NCI-H2029 (cell line): ENCODE results near the gene VWF.
"Not testable (repeated sequence)": the region's sequence is repeated elsewhere in the genome, so short reads cannot be mapped to it uniquely, and the experiment has no call there.

ENCODE experiments used
- DNase-seq: peaks from one replicate; lab custom pipeline; 2025; lab: John Stamatoyannopoulos, UW

The VWF gene

DNA sequence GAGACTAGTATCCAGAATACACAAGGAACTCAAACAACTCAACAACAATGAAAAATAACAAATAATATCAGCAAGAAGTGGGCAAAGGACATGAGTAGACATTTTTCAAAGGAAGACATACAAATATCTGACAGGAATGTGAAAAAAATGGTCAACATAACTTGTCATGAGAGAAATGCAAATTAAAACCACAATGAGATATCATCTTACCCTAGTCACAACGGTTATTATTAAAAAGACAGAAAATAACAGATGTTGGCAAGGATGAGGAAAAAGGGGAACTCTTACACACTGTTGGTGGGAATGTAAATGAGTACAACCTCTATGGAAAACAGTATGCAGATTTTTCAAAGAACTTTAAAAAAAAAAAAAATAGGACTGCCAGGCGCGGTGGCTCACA, 20.4 kb downstream of the VWF start:
- DNase-seq, result no peak

DNA sequence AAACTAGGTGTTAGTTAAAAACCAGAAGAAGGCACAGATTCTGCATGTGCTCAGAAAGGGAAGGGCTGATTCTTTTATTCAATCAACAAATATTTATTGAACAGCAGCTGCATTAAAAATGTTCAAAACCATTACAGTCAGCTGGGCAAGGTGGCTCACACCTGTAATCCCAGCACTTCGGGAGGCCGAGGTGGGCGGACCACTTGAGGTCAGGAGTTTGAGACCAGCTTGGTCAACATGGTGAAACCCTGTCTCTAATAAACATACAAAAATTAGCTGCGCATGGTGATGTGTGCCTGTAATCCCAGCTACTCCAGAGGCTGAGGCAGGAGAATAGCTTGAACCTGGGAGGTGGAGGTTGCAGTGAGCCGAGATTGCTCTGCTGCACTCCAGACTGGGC, 22.4 kb downstream of the VWF start:
- not testable (repeated sequence) for DNase-seq

DNA sequence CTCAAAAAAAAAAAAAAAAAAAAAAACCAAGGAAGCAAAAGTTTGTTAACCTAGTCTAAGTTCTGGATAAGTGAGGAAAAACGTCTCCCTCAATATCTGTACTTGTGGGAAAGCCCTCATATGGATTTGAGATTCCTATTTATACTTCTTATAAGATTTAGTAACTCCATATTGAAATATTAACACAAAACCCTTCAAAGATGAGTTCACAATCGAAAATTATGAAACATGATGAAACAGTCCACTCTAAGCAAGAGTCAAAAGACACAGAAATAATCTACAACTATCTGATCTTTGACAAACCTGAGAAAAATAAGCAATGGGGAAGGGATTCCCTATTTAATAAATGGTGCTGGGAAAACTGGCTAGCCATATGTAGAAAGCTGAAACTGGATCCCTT, 25.2 kb downstream of the VWF start:
- DNase-seq, result no peak

DNA sequence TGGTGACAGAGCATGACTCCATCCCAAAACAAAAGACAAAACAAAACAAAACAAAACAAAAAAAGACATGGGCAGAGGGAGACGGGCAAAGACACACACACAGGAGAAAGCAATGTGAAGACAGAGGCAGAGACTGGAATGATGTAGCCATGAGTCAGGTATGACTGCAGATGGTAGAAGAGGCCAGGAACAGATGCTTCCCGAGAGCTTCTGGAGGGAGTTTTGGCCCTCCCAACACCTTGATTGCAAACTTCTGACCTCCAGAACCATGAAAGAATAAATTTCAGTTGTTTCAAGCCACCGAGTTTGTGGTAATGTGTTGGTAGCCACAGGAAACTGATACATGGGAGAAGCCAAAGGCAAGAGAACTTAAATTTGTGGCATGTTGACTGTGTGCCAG, 27.1 kb downstream of the VWF start:
- no peak for DNase-seq

DNA sequence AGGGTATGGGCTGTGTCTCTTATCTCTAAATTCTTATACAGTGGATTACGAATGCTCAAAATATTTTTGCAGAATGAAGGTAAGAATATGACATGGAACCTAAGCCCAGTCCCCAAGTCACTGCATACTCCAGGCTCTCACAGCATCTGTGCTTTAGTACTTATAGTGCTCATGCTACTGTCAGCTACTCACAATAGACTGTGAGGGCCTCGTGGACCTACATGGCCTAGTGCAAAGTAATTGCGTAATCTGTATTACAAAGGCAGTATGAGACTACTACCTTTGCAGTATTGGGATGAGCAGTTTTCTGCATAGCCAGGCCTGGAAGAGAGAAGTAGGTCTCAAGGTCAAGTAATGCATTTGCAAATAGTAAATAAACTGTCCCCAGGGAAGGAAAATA, 27.9 kb downstream of the VWF start:
- no peak for DNase-seq

DNA sequence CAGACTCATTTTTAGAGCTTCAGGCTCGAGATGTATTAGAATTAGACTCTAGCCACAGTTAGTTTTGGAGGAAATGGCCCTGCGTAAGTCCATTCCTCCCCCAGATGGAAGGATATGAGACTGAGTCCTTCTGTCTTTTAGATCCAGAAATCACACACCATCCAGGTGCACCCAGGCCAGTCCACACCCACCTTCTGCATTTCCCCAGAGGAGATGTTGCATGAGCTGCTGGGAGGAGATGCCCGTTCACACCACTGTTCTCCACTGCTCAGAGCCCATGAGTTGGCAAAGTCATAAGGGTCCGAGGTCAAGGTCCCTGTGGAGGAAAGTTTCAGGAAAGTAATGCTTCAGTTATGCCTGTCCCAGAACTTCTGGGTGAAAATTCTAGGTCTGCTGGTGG, 29.2 kb downstream of the VWF start:
- DNase-seq, result no peak

DNA sequence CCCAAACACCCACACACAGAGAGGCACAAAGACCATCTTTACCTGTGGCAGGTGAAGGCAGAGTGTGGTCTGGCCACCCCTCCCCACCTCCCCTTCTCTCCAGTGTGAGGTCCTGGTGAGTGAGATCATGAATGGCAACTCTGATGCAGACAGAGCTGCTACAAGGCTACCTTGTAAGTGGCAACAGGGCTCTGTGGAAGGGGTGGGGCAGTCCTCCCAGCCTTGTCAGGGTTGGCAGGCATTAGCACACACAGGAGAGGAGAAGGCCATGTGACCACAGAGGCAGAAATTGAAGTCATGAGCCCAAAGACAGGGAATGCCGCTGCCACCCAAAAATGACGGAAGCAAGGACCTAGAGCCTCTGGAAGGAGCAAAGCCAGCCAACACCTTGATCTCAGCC, 30.7 kb downstream of the VWF start:
- DNase-seq, result no peak

DNA sequence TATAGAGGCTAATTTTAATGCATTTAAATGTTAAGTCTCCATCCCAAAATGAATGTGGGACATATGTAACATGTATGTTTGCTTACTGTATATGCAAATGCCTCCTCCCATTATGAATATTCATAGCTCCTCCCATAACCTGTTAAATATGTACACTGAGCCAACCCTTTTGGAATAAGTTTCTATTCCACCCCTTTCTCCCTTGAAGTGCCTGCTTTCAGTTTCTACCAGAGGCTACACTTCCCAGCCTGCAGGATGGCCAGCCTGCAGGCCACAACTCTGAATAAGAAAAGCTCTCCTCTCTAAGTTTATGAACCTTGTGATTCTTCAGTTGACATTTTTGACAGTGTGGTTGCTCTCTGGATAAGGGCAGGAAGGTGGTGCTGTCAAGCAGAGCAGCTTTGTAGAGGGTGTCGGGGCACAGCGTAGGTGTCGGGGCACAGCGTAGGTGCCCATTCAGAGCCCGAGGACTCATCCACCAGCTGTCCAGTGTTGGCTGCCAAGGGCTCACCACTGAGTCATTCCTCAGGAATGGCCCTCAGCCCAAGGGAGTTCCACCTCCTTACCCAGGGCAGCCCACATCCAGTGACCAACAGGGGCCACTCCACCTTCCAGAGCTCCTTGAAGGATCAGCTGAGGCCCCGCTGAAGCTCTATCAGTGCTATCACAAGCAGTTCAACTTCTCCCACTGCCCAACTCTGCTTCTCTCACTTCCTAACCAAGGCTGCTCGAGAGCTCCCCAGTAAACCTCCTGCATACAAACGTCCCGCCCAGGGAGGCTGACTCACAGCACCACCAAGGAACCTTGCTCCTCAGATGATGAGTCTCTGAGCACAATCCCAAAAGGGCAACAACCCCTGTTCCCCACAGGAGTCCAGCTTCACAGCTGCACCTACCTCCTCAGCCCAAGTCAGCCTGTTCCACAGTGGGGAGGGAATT, 31.4 kb downstream of the VWF start:
- DNase-seq, result no peak

DNA sequence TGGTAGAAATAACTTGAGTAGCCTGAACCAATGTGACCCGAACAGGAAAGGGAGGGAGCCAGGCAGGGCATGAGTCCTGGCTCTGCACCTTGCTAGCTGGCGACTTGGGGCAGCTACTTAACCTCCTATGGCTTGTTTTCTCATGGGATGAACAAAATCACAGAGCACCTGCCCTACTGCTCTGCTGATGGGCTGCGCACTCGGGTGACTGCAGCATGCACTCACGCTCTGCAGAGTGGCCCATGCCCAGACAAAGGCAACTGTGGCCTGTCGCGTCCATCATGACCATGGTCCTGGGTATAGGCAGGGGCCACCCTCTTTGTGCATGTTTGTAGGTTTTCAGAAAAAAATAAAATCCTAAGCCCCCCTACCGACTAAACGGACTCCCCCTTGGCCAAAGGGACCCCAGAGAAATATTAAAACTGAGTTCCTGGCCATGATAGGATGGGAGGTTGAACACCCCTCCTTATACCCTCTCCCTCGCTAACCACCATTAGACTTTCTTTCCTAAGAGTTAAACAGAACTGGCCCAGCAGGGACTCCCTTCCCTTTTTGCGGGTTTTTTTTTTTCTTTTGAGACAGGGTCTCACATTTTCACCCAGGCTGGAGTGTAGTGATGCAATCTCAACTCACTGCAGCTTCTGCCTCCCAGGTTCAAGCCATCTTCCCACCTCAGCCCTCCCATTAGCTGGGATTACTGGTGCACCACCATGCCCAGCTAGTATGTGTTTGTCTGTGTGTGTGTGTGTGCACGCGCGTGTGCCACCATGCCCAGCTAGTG, 32.5 kb downstream of the VWF start:
- no peak for DNase-seq

DNA sequence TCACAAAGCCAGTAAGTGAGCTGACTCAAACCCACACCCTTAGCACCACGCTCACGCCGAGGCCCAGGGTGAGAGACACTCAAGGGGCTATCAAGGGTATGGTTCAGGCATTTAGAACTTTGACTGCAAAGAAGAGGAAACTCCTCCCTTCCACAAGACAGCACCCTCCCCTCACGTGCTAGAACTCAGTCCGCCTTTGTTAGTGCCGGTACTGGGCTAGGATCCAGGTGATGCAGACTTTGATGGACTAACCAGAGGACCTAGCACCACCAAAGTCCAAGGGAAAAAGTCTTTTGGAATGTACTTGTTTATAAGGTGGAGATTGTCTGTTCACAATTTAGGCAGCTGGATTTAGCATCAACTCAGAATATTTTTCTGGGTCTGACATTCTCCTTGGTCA, 33.7 kb downstream of the VWF start:
- no peak for DNase-seq

DNA sequence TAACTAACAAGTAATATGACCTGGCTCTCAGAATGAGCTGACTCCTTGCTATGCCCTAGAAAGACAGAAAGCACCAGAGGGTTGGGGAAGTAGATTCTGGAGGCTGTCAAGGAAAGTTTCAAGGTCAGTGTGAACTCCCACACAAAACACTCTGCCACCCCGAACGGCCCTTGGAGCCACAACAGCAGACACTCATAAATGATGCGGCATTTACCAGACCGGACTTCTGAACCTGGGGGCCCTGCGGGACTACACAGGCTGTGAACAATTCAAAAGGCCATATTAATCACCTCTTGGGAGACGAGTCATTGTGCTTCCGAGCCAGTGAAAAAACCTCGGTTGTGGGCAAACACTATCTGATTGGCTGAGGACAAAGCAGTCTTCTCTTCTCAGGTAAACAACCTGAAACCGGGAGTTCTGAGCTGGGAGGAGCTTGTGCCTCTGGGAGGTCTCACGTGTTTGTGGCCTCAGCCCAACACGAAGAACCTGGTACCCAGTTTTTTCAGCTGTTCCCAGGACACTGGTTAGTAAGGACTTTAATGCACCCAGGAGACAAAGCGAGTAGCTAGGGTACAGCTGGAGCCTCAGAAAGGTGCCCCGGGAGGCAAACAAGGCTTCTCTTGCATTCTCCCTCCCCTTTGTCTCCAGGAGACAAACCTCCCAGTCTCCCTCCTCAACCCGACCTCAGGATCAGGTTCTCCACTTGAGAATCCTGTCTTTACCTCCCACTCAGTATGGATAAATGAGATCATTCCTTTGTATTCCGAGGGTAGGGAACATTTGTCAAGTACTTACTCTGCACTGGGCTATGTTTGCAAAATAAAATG, 35.3 kb downstream of the VWF start:
- DNase-seq, result peak; percentile 98

DNA sequence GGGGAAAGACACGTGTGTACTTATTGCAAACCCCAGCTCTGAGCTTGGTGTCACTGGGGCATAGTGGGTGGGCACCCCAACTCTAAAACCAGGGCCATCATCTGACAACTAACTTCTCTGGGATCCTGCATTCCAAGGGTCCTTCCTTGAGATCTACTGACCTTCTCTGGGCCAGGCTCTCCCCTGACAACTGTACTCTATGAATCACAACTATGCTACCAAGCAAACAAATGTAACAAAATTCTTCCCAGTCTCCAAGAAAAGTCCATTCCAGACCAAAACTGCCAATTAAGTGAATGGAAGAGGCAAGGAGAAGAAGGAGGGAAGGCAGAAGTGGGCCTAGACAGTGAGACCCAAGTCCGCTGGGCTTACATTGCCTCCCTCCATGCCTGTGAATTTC, 38.2 kb downstream of the VWF start:
- no peak for DNase-seq

DNA sequence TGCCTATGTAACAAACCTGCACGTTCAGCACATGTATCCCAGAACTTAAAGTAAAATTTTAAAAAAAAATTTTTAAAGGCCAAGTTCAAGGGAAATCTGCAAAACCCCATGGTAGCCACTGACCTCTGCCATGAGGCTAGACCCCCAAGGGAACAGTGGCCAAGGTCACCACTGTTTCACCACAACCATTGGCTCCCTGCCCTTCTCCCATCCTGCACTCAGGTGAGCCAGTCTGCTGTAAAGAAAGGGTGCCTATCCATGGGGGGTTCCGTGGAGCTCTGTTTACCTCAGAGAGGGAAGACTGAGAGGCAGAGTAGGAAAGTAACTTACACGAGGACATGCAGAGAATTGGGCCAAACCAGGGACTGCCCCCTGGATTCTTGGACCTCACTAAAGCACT, 38.6 kb downstream of the VWF start:
- no peak for DNase-seq

DNA sequence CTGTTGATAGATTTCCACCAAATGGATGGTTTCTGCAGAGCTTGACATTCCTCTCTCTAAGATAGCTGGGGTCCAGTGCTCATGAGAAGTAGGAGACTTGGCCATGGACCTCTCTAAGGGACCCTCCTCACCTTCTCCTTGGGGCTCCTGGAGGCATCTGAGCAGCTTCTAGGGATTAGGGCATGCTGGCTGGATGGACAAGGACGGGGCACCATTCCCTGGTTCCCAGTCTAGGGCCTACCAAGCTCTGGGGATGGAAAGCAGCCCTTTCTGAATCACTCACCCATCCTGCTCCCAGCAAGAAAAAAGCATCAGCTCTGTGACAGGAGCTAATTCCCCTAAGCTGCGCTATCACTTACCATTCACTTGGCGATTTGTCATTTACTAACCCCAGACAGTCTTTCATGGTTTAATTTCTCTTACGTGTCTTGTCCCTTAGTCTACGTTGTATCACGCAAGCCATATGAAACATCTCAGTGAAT, 39.5 kb downstream of the VWF start:
- DNase-seq, result no peak

DNA sequence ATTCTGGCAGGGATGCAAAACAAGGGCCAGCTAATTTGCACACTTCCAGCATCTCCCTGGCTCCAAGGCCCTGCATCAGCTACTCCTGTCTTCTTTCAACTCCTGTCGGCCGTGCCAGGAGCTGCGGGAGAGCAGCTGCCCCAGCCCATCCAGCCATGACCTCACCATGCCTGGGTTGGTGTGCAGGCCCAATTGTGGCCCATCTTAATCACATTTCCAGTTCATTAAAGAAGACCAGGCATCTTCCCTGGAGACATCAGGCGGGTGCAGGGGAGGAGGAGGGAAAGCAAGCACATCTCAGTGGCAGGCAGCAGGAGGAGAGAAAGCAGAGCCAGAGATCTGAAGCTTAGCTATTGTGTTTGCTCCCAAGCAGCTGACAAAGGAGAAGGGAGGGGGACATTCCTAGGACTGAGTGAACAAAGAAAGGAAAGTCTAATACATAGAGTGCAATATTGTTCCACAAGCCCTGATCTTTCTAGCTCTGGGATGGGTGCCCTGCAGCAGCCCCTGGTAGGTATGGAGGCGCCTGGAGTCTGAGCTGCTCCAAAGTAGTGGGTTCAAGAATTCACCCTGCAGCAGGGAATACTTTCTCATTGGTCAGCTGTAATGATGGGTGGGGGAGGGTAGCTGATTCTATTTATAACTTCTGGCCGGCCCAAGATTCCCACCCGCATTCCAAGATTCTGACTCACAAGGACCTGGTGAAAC, 40.1 kb downstream of the VWF start:
- DNase-seq, result no peak

DNA sequence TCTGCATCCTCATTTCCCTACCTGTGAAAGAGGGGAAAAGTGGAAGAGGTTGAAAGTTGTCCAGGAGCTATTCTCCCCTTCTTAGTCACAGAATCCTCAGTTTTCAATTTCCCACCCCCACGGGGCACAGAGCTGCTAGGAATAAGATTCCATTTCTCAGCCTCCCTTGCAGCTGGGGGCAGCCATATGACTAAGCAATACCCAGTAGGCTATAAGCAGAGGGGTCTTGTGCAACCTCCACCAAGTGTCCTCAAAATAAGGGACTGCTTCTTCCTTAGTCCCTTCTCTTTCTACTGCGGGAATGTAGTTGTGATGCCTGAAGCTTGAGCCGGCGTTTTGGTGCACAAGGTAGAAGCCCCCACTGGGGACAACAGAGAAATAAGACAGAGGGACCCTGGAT, 40.9 kb downstream of the VWF start:
- DNase-seq, result no peak

DNA sequence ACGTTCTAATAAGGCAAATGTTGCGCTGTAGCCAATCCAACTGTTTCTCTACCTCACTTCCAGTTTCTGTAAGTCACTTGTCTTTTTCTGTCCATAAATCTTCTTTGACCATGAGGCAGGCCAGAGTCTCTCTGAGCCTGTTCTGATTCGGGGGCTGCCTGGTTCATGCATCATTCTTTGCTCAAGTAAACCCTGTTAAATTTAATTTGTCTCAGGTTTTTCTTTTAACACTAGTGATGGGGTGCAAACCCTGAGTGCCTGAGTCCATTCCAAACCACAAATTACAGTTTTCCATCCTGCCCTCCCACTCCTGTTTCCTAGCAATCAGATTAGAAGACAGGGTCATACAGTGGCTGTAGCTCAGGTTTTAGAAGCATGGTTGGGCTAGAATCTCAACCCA, 41.9 kb downstream of the VWF start:
- no peak for DNase-seq

DNA sequence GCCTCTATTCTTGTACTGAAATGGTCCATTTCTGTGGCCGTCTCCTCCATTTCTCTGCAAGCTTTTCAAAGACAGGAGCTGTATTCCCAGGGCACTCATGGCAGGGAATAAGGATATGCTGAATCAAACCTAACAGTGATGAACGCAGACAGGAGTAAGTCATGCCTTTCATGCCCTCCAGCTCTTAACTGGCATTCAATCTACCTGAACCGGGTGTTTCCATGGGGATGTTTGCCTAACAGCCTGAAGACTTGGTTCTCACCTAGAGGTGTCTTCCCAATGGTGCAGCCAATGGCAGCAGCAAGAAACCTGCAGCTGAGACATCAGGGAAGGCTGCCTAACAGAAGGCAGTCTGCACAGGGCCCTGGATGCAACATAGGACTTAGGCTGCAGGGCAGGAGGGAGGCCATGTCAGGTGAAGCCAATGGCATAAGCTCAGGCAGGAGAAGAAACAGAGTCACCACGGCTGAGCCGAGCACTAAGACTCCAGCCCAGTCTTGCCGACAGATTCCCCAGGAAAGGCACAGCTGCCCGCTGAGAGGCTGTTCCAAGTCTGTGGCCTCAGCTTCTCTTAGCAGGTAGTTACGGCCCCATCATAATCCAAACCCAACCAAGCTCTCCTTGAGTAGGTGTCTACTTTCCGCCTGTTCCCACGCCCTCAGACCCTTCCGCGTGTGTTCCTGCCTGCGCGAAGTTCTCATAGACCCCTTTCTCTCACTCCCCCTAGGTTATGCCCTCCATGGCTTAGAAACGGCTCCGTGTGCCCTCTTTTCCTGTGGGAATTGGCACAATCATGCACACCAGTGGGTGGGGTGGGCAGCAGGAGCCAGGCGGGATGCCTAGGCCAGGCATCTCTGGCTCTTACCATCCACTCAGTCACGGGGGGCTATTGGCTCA, 44.1 kb downstream of the VWF start:
- no peak for DNase-seq

DNA sequence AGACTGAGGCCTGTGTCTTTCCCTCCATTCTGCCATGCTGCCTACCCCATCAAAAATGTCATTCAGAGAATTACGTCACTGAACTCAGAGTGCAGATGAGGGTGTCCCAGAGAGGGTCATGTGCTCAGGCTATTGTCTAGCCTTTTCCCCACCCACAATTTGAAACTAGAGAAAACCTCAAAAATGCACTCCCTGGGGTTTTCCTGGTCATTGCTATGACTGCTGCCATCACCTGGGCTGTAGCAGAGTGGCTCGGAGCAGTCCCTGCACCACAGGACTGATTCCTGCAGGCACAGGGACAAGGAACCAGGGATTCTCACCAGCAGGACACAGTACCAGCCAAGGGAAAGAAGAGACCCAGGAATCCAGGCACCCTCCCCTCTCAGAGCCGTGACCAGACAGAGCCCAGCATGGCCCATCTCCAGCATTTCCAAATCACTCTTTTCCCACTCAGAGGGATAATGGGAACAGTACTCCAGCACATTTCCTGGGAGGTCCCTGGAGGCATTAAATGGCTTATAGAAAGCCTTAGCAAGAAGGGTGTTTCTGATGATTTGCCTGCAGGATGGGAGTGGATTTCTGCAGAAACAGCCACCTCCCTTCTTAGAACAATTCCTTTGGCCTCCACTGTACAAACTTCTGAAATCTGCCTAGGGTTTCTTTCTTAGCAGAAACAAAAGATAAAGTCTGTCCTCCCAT, 45.9 kb downstream of the VWF start:
- DNase-seq, result no peak

DNA sequence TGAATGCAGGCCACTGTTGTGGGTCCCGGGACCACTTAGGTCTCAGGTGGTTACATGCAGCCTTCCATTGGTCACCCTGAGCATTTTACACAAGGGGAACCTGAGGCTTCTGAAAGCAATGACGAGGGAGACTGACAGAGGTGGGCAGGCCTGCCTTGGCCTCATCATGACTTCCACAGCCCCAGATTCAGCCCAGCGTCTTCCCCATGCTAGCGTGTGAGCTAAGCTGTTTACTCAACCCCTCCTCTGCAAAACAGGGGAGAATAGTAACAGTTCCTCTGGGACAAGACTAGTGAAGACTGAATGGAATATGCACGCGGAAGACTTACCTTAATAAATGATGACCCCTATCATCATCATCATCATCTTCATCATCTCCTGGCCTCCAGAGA, 46.8 kb downstream of the VWF start:
- no peak for DNase-seq
